NCI-H748 (cell line): Measurements from ENCODE around the gene KIAA0040.

Source experiments
- DNase-seq: peaks from one replicate; lab custom pipeline; 2025; ENCODE audit not compliant: unreplicated experiment; lab: John Stamatoyannopoulos, UW

Gene KIAA0040

DNA sequence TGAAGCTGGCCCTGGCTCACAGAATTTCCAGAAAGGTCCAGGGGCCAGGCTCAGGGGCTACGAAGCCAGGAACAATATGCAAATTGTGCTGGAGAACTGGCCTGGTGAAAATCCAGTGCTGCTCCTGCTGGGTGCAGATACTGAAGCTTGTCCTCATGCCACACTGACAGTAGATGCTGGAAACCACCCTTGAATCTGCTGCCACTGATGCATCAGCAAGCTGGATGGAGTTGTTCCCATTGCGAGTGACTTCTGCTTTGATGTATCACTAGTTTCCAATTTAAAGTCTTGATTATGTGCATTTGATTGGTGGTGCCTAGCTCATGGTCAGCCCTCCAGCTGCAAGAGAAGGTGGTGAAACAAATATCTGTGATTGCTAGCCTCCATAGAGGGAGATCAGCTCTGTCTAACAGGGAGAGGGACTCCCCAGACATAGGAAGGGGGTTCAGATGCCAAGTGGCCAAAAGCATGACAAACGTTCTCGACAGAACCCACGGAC lies 11.0 kb upstream of the KIAA0040 start:
- DNase-seq = no peak

- no peak for DNase-seq
These were observed 8.3 kb upstream of the KIAA0040 start for GRCh38 chr1:175200678-175201521.

DNA sequence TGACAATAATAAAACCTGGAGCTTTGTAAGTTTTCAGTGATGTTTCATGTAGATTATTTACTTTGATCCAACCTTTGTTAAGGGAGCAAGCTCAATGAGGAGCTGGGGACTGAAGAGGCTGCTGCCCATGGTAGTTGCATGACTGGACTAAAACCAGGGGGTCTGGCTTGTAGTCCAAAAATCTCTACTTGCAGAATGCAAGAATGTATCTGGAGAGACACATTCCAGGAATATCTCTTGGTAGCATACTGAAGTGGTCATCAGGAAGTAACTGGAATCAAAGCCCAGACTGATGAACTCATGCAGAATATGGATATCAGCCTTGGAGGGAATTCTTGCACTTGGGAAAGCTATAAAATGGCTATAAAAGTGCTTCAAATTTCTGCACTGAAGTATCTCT lies 5.8 kb upstream of the KIAA0040 start:
- DNase-seq = no peak

DNA sequence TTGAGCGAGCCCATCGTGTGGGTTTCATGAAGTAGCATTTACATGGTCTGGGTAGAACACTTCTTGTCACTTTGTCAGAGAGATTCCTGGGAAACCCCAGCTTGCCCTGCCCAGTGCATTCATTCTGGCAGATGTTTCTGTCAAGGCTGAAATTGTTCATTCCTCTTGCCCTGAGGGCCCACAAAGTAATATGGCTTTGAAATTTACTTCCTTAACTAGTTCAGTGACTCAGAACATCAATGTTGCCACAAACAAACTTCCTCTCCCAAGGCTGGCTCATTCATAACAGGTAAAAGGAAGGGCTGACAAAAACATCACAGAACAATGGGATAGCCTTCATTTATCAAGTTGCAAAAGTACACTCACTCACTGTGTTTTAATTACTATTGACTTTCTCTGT lies 5.0 kb upstream of the KIAA0040 start:
- no peak for DNase-seq

DNA sequence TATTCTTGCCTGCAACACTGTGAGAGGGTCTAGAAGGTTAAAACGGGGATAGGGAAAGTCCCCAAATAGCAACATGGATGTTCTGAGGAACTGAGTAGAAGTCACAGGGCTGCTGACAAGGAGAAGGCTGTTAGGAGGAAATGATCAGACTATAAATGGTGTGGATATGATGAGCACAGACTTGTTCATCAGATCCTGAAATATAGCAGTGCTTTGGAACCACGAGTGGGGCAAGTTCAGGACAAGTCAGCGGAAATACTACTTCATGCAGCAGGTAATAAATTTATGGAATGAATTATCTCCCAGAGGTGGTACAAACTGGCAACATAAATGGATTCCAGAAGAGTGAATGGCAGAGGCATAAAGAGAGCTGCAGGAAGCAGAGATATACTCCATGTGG lies 3.2 kb upstream of the KIAA0040 start:
- no peak for DNase-seq

- DNase-seq = no peak
These were observed 2.7 kb upstream of the KIAA0040 start for GRCh38 chr1:175195281-175195680.

DNA sequence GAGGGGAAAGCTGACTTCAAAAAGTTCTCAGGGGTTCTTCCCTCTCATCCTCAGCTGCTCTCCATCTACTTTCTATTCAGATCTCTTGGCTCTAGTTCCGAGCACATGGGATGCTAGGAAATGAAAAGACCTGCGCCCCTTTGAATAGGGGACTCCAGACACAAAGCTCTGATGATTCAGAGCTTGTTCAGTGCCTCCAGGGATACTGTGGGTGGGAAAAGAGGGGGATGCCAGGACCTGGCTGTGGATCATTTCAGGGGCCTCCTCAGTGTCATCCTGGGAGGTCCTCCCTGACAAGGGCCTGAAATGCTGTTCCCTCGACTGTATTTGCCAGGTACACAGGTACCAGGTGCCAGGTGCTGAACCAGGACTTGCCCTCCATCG lies 943 bp upstream of the KIAA0040 start:
- no peak for DNase-seq

GRCh38 chr1:175192111-175192629 lies 406 bp downstream of the KIAA0040 start:
- DNase-seq = peak; percentile 62

DNA sequence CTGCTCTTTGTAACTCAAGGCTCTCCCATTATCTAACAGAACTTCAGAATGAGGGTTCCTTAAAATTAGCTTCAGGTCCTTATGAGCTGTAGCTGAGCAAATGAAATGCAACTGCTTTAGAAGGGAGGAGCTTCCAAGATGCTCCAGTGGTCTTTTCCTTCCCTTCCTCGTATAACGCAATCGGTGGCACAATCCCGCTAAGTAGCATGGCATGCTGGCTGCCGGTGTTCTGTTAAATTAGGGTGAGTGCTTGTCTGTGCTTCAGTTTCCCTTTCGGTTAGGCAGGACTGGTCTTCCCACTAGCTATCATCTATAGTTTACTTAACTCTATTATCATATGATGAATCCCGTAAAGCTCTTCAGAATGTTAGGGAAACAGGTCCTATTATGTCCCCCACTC lies 917 bp downstream of the KIAA0040 start:
- peak; percentile 34 for DNase-seq

DNA sequence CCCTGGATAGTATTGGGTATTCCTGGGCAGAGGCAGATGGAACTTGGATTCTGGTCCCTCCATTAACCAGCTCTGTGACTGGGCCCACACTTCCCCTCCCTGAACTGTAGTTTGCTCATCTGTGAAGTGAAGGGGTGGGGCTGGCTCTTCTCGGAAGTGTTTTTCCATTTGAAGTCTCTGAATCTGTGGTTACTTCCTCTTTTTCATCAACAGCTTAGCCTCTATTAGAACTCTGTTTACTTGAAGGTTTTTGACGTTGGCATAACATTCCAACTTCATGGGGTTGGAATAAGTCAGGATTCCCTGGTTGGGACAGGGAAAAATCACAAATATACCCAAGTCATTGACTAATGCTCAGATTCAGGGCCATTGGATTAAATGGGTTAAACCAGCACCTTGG lies 3.6 kb downstream of the KIAA0040 start:
- DNase-seq = no peak

GRCh38 chr1:175186433-175187160 lies 6.0 kb downstream of the KIAA0040 start:
- no peak for DNase-seq

GRCh38 chr1:175185903-175186302 lies 6.7 kb downstream of the KIAA0040 start:
- DNase-seq = no peak

GRCh38 chr1:175183586-175183985 lies 9.0 kb downstream of the KIAA0040 start:
- no peak for DNase-seq

- DNase-seq = no peak
These were observed 10.3 kb downstream of the KIAA0040 start for GRCh38 chr1:175182201-175182746.

DNA sequence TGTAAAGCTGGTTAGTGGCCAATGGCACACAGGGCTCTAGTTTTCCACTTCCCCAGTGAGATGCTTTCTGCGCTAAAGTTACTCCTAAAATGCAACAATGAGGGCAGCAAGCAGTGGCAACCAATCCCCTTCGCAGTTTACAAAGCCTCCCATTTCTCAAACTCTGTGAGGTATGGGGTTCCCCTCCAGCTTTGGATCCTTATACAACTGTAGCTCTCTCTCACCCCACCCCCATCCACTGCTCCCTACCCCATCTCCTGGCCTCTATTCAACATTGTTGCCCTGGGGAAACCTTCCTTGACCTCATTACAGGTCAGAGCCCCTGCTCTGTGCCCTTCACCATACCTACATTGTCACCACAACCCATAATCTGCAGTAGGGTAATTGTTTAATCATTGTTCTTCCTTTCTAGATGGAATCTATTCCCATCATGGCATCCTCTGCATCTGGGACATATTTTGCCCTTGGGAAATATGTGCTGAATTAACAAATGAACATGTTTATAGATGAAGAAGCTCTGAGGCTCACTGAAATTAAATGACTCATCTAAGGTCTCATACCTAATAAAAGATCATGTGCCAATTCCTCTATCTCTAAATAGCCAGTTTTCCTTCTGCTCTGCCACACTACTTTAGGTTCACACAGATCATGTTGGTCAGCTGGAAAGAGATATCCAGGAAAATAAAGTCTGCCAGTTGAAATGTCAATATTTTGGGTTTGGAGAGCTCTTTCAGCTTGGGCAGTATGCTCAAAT lies 12.6 kb downstream of the KIAA0040 start:
- no peak for DNase-seq

GRCh38 chr1:175178456-175178855 lies 14.1 kb downstream of the KIAA0040 start:
- no peak for DNase-seq

GRCh38 chr1:175178056-175178455 lies 14.5 kb downstream of the KIAA0040 start:
- no peak for DNase-seq

GRCh38 chr1:175176246-175176645 lies 16.3 kb downstream of the KIAA0040 start:
- DNase-seq = no peak

DNA sequence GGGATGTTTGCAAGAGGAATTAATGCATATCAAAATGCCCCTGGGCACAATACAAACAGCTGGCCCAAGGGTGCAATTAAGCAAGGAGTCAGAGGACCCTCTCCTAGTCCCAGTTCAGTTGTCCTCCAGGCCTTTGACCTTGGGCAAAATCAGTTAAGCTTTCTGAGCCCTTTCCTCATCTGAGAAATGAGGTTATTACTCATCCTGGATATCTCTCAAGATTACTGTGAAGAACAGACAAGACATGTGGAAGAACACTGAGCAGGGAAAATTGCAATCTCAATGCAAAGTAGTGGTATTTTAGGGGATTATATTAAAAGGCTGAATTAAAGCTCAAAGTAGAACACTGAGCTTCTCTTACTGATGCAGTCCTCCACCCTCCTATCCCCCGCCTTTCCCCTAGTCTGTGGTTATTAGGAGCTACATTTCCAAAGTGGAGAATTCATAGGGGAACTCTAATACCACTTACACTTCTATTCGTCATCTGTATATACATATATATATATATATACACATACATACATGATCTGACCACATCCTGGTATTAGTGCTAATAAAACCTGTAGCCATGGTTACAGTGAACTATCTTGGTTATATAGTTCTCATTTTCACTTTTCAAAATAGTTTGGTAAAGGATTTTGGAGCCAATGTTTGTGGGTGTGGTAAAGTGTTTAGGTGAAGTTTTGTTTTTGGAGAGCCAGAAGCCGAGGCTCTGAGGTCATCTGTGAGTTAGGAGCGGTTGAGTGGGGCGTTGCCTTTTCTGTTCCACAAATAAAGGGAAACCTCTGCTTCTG lies 18.1 kb downstream of the KIAA0040 start:
- DNase-seq = peak; percentile 3

DNA sequence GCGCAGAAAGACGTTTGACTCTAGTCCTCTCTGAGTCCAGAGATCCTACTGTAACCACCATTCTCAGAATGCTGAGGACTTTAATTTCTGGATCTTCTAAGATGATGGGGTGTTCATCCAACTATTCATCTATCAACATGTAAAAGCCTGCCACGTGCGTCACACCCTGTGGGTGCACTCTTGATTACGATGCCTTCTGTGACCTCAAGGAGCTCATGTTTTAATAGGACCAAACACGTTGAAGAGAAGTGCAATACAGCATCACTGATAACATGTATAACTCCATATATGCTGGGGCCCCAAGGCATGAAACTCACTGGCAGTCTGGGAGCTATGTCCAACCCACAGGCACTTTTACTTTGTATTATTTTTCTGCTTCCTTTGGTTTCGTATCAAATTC lies 19.0 kb downstream of the KIAA0040 start:
- no peak for DNase-seq
